HG02973 (cell line): ENCODE results near the gene RNF157.

Experiments used
- ATAC-seq: cut with Tn5 transposase; IDR thresholded peaks from one replicate; pipeline ENCODE4 v1.9.1; 2021; ENCODE audit warnings: moderate library complexity; ENCODE audit not compliant: unreplicated experiment

Gene RNF157

GRCh38 chr17:76097716-76098295 is 142.5 kb downstream of the RNF157 start:
- no peak for ATAC-seq

DNA sequence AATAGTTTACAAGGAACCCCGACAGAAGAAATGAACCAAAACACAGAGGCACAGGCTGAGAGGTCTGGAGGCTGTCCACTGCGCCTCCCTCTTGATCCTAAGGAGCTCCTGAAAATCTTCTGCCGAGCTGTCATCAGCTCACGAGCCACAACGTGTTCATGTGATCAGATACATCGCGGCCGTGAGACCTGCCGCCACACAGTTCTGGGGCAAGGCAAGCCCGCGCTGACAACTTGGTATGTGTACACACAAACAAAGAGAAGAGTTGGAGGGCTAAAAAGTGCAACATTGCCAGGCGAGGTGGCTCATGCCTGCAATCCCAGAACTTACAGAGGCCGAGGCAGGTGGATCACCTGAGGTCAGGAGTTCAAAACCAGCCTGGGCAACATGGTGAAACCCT is 144.3 kb downstream of the RNF157 start:
- no peak for ATAC-seq

GRCh38 chr17:76094046-76094445 is 146.2 kb downstream of the RNF157 start:
- ATAC-seq: no peak

- ATAC-seq: no peak
These were observed 147.5 kb downstream of the RNF157 start for GRCh38 chr17:76092526-76093413.
